ENCODE measurements around the gene RERE. TPM values are rescaled to one million over a fixed set of nuclear protein-coding genes. Genes with fewer than 3 reads are reported as not detected.

Gene RERE
- total and polyA plus RNA-seq, 5 donors: 72.4 to 175 (median 161) TPM

GRCh38 chr1:8409106-8409505 is 408.3 kb downstream of the RERE start:
- Histone ChIP-seq H3K27ac (ENCODE audit: low read length) (peak overlapping the region; percentile 87), H3K27me3 (ENCODE audit: control insufficient read depth, insufficient read depth) (no peaks in the 10 kb centered on the region), H3K4me1 (ENCODE audit: control insufficient read depth, insufficient read depth, low read length) (peaks cover 40% of the 10 kb centered on the region), H3K4me3 (ENCODE audit: low read length) (no peak overlapping the region), H3K9me3 (ENCODE audit: control insufficient read depth, low read length) (no peaks in the 10 kb centered on the region)
- DNase-seq (no peak), ATAC-seq (peak; percentile 32 to 40)
- WGBS: 2% methylated on average over 6 of the region's 6 CpGs
- intact Hi-C loops (cut with DNase I): no loop called here

- H3K4me1 ChIP-seq (ENCODE audit: control insufficient read depth, insufficient read depth, low read length): peaks cover 35% of the 10 kb centered on the region
- H3K27me3 ChIP-seq (ENCODE audit: control insufficient read depth, insufficient read depth): no peaks in the 10 kb centered on the region
- peak; percentile 83 to 87 for ATAC-seq
- no peak overlapping the region for H3K4me3 ChIP-seq (ENCODE audit: low read length)
- intact Hi-C loops (cut with DNase I): no loop called here
- H3K9me3 ChIP-seq (ENCODE audit: control insufficient read depth, low read length): no peaks in the 10 kb centered on the region
- H3K27ac ChIP-seq (ENCODE audit: low read length): peak overlapping the region; percentile 87
- DNase-seq: peak; percentile 76 to 88 (median 87)
- WGBS: 16% methylated on average over 9 of the region's 9 CpGs
Observed at GRCh38 chr1:8408151-8408839, 409.1 kb downstream of the RERE start.

GRCh38 chr1:8407652-8408051 is 409.8 kb downstream of the RERE start:
- intact Hi-C loops (cut with DNase I): no loop called here
- H3K27ac ChIP-seq (ENCODE audit: low read length): peak overlapping the region; percentile 87
- 77% methylated on average over 5 of the region's 5 CpGs for WGBS
- no peaks in the 10 kb centered on the region for H3K27me3 ChIP-seq (ENCODE audit: control insufficient read depth, insufficient read depth)
- H3K4me3 ChIP-seq (ENCODE audit: low read length): no peak overlapping the region
- H3K4me1 ChIP-seq (ENCODE audit: control insufficient read depth, insufficient read depth, low read length): peaks cover 34% of the 10 kb centered on the region
- ATAC-seq (no peak), DNase-seq (no peak)
- no peaks in the 10 kb centered on the region for H3K9me3 ChIP-seq (ENCODE audit: control insufficient read depth, low read length)

- Histone ChIP-seq H3K4me1 (ENCODE audit: control insufficient read depth, insufficient read depth, low read length) (peaks cover 30% of the 10 kb centered on the region), H3K9me3 (ENCODE audit: control insufficient read depth, low read length) (no peaks in the 10 kb centered on the region), H3K4me3 (ENCODE audit: low read length) (no peak overlapping the region), H3K27ac (ENCODE audit: low read length) (peak overlapping the region; percentile 87), H3K27me3 (ENCODE audit: control insufficient read depth, insufficient read depth) (no peaks in the 10 kb centered on the region)
- intact Hi-C loops (cut with DNase I): no loop called here
- WGBS: 56% methylated on average over 4 of the region's 4 CpGs
- DNase-seq (no peak), ATAC-seq (peak in 1 of 2 donors; percentile 28)
Observed at GRCh38 chr1:8406960-8407359, 410.5 kb downstream of the RERE start.

- no peak overlapping the region for H3K27ac ChIP-seq (ENCODE audit: low read length)
- 97% methylated on average over 7 of the region's 7 CpGs for WGBS
- H3K4me1 ChIP-seq (ENCODE audit: control insufficient read depth, insufficient read depth, low read length): peaks cover 27% of the 10 kb centered on the region
- no peak overlapping the region for H3K4me3 ChIP-seq (ENCODE audit: low read length)
- DNase-seq (no peak), ATAC-seq (no peak)
- intact Hi-C loops (cut with DNase I): no loop called here
- H3K27me3 ChIP-seq (ENCODE audit: control insufficient read depth, insufficient read depth): no peaks in the 10 kb centered on the region
- H3K9me3 ChIP-seq (ENCODE audit: control insufficient read depth, low read length): no peaks in the 10 kb centered on the region
Observed at GRCh38 chr1:8406011-8406410, 411.4 kb downstream of the RERE start.

- intact Hi-C loops (cut with DNase I): no loop called here
- Histone ChIP-seq H3K9me3 (ENCODE audit: control insufficient read depth, low read length) (no peaks in the 10 kb centered on the region), H3K4me3 (ENCODE audit: low read length) (no peak overlapping the region), H3K4me1 (ENCODE audit: control insufficient read depth, insufficient read depth, low read length) (peaks cover 20% of the 10 kb centered on the region), H3K27me3 (ENCODE audit: control insufficient read depth, insufficient read depth) (no peaks in the 10 kb centered on the region), H3K27ac (ENCODE audit: low read length) (no peak overlapping the region)
- DNase-seq (no peak), ATAC-seq (no peak)
- WGBS: 88% methylated on average over 10 of the region's 10 CpGs
Observed at GRCh38 chr1:8404460-8405370, 412.7 kb downstream of the RERE start.

GRCh38 chr1:8402109-8402710 is 415.2 kb downstream of the RERE start:
- Histone ChIP-seq H3K4me1 (ENCODE audit: control insufficient read depth, insufficient read depth, low read length) (peaks cover 15% of the 10 kb centered on the region), H3K27me3 (ENCODE audit: control insufficient read depth, insufficient read depth) (no peaks in the 10 kb centered on the region), H3K9me3 (ENCODE audit: control insufficient read depth, low read length) (no peaks in the 10 kb centered on the region), H3K27ac (ENCODE audit: low read length) (peak overlapping the region; percentile 71), H3K4me3 (ENCODE audit: low read length) (no peak overlapping the region)
- intact Hi-C loops (cut with DNase I): no loop called here
- 79% methylated on average over 13 of the region's 13 CpGs for WGBS
- no peak for DNase-seq
- ATAC-seq: no peak

GRCh38 chr1:8398677-8399076 is 418.8 kb downstream of the RERE start:
- Histone ChIP-seq H3K4me1 (ENCODE audit: control insufficient read depth, insufficient read depth, low read length) (peaks cover 21% of the 10 kb centered on the region), H3K27me3 (ENCODE audit: control insufficient read depth, insufficient read depth) (no peaks in the 10 kb centered on the region), H3K9me3 (ENCODE audit: control insufficient read depth, low read length) (no peaks in the 10 kb centered on the region), H3K4me3 (ENCODE audit: low read length) (no peak overlapping the region), H3K27ac (ENCODE audit: low read length) (peak overlapping the region; percentile 98)
- no peak for DNase-seq
- no peak for ATAC-seq
- WGBS: 83% methylated on average over 5 of the region's 5 CpGs
- intact Hi-C loops (cut with DNase I): no loop called here

- H3K4me3 ChIP-seq (ENCODE audit: low read length): no peak overlapping the region
- H3K4me1 ChIP-seq (ENCODE audit: control insufficient read depth, insufficient read depth, low read length): peaks cover 23% of the 10 kb centered on the region
- no peaks in the 10 kb centered on the region for H3K9me3 ChIP-seq (ENCODE audit: control insufficient read depth, low read length)
- ATAC-seq (no peak), DNase-seq (no peak)
- intact Hi-C loops (cut with DNase I): no loop called here
- WGBS: 96% methylated on average over 2 of the region's 2 CpGs
- peak overlapping the region; percentile 98 for H3K27ac ChIP-seq (ENCODE audit: low read length)
- H3K27me3 ChIP-seq (ENCODE audit: control insufficient read depth, insufficient read depth): no peaks in the 10 kb centered on the region
Observed at GRCh38 chr1:8398086-8398485, 419.4 kb downstream of the RERE start.

- intact Hi-C loops (cut with DNase I): no loop called here
- Histone ChIP-seq H3K9me3 (ENCODE audit: control insufficient read depth, low read length) (no peaks in the 10 kb centered on the region), H3K4me1 (ENCODE audit: control insufficient read depth, insufficient read depth, low read length) (peaks cover 25% of the 10 kb centered on the region), H3K27me3 (ENCODE audit: control insufficient read depth, insufficient read depth) (no peaks in the 10 kb centered on the region), H3K4me3 (ENCODE audit: low read length) (no peak overlapping the region), H3K27ac (ENCODE audit: low read length) (peak overlapping the region; percentile 73)
- DNase-seq: no peak
- 26% methylated on average over 2 of the region's 2 CpGs for WGBS
- ATAC-seq: peak; percentile 24 to 35
Observed at GRCh38 chr1:8397511-8397910, 419.9 kb downstream of the RERE start.

Data from right cardiac atrium (tissue), 5 donors.